DOHH2 (cell line): ENCODE data around the gene PPARD.

Source experiments
- CTCF ChIP-seq: fragments of 200-600 bp; sonication (generic); IDR thresholded peaks from one replicate; pipeline ENCODE4 v1.5.1; 2014; ENCODE audit warnings: antibody characterized with exemption, mild to moderate bottlenecking, low read depth, low read length; ENCODE audit not compliant: poor library complexity, severe bottlenecking
- EZH2phosphoT487 ChIP-seq: fragments of 200-600 bp; sonication (generic); IDR thresholded peaks from 2 replicates; pipeline ENCODE4 v1.6.1; 2017; ENCODE audit warnings: borderline replicate concordance, mild to moderate bottlenecking, antibody characterized with exemption, low read length, moderate library complexity, mixed read lengths

- TF ChIP-seq CTCF, result no peak
- no peak for TF ChIP-seq EZH2phosphoT487
Measured at GRCh38 chr6:35473850-35474130, 131.4 kb downstream of the PPARD start.
